Activated CD8-positive, alpha-beta memory T cell treated with anti-CD3 and anti-CD28 coated beads, Interleukin-2, amount 50 U/mL, for 24 hours (primary cell): Measurements from ENCODE around the gene RAB8A.

Experiments used
- DNase-seq: peaks from one replicate; pipeline ENCODE4 v3.0.0-alpha.2; 2020; ENCODE audit errors: extremely low read depth

The RAB8A gene

GRCh38 chr19:16111160-16111908 lies at the start of gene RAB8A:
Gene RAB8A (plus strand): TSS chr19:16111889. CDS start chr19:16111902, 13 bp downstream.
- DNase-seq = peak; percentile 92

- no peak for DNase-seq
Measured at GRCh38 chr19:16061943-16062342, 49.7 kb upstream of the RAB8A start.

GRCh38 chr19:16062789-16063188 lies 48.9 kb upstream of the RAB8A start:
- no peak for DNase-seq

- no peak for DNase-seq
Measured at GRCh38 chr19:16064209-16064889, 47.3 kb upstream of the RAB8A start.

GRCh38 chr19:16066611-16067104 lies 45.0 kb upstream of the RAB8A start:
- no peak for DNase-seq

- DNase-seq = no peak
Measured at GRCh38 chr19:16067205-16067938, 44.3 kb upstream of the RAB8A start.

GRCh38 chr19:16068696-16069259 lies 42.9 kb upstream of the RAB8A start:
- DNase-seq = no peak

GRCh38 chr19:16069813-16070365 lies 41.8 kb upstream of the RAB8A start:
- DNase-seq = no peak

- DNase-seq = peak; percentile 52
Measured at GRCh38 chr19:16070366-16070990, 41.2 kb upstream of the RAB8A start.

- DNase-seq = no peak
Measured at GRCh38 chr19:16071072-16071691, 40.5 kb upstream of the RAB8A start.

- no peak for DNase-seq
Measured at GRCh38 chr19:16073481-16073880, 38.2 kb upstream of the RAB8A start.

- DNase-seq = no peak
Measured at GRCh38 chr19:16073988-16074387, 37.7 kb upstream of the RAB8A start.

GRCh38 chr19:16074488-16075365 lies 37.0 kb upstream of the RAB8A start:
- DNase-seq = no peak

- DNase-seq = no peak
Measured at GRCh38 chr19:16075430-16076153, 36.1 kb upstream of the RAB8A start.

GRCh38 chr19:16076154-16076957 lies 35.3 kb upstream of the RAB8A start, which contains the start of gene TPM4:
Gene TPM4 (plus strand): TSS chr19:16076495. CDS start chr19:16076566, 71 bp downstream.
- DNase-seq = peak; percentile 63

- DNase-seq = no peak
Measured at GRCh38 chr19:16076958-16077611, 34.6 kb upstream of the RAB8A start.

- no peak for DNase-seq
Measured at GRCh38 chr19:16077984-16078758, 33.5 kb upstream of the RAB8A start.
